ENCODE data around the gene CTPS2.
"Not testable (repeated sequence)": the region's sequence is repeated elsewhere in the genome, so short reads cannot be mapped to it uniquely, and the experiment has no call there.

GRCh38 chrX:16575388-16575787 is 137.1 kb downstream of the CTPS2 start:
- TF ChIP-seq, protein P1, sequence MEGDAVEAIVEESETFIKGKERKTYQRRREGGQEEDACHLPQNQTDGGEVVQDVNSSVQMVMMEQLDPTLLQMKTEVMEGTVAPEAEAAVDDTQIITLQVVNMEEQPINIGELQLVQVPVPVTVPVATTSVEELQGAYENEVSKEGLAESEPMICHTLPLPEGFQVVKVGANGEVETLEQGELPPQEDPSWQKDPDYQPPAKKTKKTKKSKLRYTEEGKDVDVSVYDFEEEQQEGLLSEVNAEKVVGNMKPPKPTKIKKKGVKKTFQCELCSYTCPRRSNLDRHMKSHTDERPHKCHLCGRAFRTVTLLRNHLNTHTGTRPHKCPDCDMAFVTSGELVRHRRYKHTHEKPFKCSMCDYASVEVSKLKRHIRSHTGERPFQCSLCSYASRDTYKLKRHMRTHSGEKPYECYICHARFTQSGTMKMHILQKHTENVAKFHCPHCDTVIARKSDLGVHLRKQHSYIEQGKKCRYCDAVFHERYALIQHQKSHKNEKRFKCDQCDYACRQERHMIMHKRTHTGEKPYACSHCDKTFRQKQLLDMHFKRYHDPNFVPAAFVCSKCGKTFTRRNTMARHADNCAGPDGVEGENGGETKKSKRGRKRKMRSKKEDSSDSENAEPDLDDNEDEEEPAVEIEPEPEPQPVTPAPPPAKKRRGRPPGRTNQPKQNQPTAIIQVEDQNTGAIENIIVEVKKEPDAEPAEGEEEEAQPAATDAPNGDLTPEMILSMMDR (IDR thresholded peaks at IDR 0.05): not testable (repeated sequence)
- not testable (repeated sequence) for TF ChIP-seq POLR2A (IDR thresholded peaks at IDR 0.05); EP300 (IDR thresholded peaks at IDR 0.05; ENCODE audit: low read depth)
